Stimulated activated CD8-positive, alpha-beta memory T cell treated with anti-CD3 and anti-CD28 coated beads, Interleukin-4, amount 100 ng/mL, for 4 hours (primary cell): ENCODE measurements around the gene ASCL3.
"Not testable (repeated sequence)": the region's sequence is repeated elsewhere in the genome, so short reads cannot be mapped to it uniquely, and the experiment has no call there.

Experiments used
- DNase-seq, 2 donors: peaks; one replicate each; pipeline ENCODE4 v3.0.0-alpha.2; 2020; ENCODE audit warnings: low read depth in 2 of 2, low spot score in 1 of 2

ASCL3 gene

GRCh38 chr11:8948886-8949285 lies 6.1 kb upstream of the ASCL3 start:
- no peak for DNase-seq

DNA sequence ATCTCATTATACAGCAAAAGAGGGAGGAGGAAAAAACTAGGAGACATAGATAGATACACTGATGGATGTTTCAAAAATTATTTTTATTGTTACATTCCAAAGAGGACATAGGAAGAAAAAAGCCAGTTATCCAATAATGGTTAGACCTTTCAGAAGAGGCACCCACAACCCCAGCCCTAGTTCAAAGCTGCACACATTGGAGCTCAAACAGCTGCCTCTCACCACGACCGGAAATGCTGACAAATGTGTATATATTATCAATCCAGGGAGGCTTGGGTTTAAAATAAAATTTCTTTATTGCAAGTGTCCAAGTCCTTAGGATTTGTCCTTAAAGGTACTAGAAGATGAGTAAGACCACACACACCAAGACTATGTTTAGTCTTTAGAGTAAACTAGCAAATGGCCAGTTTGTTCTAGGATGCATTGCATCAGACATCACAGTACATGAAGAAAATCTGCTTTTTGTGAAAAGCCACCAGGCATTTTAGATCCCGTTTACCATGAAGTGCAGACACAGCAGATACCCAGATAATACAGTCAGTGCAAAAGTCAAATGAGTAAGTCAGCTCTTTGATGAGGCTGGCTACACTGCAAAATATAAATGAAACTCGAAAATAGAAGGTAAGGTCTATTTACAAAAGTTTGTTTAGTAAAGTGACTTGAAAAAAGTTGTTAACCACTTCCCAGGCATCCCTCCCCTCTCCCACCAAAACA lies 4.6 kb upstream of the ASCL3 start:
- no peak for DNase-seq

DNA sequence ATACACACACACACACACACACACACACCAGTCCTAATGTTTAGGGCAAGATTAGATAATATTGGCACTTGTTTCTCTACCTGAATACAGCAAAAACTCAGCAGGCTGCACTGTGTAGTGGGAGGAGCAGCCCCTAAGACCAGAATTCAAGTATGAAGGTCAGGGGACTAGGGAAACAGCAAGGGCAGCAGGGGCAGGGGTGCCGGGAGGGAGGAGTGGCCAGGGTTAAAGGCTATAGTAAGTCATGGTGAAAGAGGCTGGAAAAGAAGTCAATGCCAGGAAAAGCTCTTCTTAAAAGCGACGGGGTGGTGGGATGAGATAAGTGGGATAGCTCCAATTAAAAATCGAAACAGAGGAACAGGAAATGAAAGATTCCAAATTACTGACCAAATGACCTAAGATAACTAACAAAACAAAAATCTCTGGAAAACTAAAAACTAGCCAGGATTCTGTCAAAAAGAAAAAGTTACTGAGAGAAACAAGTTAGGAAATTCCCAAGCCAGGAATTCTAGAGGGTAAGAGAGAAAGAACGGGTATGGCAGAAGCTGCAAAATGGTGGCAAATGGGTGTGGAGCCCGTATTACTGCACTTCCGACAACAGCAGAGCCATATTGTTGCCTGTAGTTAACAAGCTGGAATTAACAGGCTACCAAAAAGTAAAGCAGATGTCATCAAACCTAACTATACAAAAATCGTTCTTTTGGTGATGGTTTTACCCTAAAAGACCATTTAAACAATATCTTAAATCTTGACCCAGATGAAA lies 1.3 kb downstream of the ASCL3 start:
- no peak for DNase-seq

GRCh38 chr11:8937659-8938058 lies 5.2 kb downstream of the ASCL3 start:
- DNase-seq: no peak

GRCh38 chr11:8937159-8937558 lies 5.7 kb downstream of the ASCL3 start:
- DNase-seq: no peak

DNA sequence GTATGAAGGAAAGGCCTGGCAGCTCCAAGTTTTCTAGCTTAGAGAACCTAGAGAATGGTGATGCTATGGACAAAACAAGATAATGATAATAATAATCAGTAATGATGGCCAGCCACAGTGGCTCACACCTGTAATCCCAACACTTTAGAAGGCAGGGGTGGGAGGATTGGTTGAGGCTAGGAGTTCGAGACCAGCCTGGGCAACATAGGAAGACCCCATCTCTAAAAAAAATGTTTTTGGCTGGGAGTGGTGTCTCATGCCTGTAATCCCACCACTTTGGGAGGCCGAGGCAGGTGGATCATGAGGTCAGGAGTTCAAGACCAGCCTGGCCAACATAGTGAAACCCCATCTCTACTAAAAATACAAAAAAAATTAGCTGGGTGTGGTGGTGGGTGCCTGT lies 7.0 kb downstream of the ASCL3 start:
- not testable (repeated sequence) for DNase-seq

DNA sequence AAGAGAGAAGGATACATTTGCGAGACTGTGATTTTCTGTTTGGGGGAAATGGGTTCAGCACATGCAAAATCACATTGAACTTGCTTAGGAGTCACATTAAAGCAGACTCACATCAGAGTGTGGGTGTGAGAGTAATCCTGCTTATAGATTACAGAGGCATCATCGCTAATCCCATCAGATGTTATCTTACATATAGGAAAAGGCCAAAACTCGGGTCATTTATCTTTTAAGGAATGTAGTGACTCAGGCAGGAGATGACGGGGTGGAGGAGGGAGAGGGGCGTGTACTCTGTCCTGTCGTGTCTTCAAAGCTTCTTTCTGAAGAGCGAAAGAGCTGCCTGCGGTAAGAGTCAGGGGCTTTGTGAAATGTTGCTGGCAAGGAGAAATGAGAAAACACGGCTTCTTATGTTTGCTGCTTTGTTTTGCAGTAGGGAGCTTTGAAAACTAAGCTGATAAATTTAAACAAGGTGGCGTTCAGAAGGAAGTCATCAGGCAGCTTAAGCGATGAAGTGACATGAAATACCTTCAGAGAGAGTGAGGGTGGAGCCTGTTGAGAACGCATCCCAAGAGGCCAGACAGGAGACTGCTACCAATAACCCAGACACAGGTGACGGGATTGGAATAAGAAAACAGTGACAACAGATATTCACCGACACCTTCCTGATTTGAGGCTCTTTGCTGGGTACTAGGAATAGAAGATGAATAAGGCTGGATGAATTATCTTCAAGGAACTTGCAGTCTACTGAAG lies 7.9 kb downstream of the ASCL3 start:
- no peak for DNase-seq

GRCh38 chr11:8933931-8934330 lies 8.9 kb downstream of the ASCL3 start:
- no peak for DNase-seq

DNA sequence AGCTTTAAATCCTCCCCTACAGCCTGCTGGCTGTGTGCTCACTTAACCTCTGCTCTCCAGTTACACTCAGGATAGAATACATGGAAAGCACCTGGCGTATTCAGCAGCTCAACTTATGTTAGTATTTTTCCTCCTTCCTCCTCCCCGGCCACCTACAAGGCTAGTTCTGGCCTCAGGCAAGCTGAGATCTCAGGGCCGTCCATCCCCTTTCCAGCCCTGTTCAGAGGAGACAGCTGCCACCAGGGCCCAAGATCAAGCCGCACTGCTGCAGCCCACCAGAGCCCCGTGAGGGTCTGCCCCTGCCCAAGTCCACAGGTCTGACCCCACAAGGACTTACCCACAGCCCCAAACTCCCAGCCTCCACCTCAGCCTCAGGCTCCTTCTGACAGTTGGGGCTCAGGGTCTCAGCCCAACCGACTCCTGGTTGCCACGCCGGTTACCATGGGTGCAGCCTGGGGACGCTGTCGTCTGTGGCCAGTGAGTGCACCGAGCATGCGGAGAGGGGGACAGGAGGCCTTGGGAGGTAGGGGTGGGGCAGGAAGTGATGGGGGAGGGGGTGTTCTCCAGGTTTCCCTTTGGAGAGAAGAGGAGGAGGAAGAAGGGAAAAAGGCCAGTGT lies 10.1 kb downstream of the ASCL3 start, which contains the start of gene C11orf16:
TSS of gene C11orf16 (minus strand) at position 384 of the 617 bp plus-strand sequence. CDS start 639 bp downstream, outside the sequence.
- no peak for DNase-seq

- DNase-seq: no peak
Measured at GRCh38 chr11:8930456-8931175, 12.2 kb downstream of the ASCL3 start.

- DNase-seq: no peak
Measured at GRCh38 chr11:8928981-8929615, 13.7 kb downstream of the ASCL3 start.

GRCh38 chr11:8928205-8928604 lies 14.6 kb downstream of the ASCL3 start:
- DNase-seq: no peak

DNA sequence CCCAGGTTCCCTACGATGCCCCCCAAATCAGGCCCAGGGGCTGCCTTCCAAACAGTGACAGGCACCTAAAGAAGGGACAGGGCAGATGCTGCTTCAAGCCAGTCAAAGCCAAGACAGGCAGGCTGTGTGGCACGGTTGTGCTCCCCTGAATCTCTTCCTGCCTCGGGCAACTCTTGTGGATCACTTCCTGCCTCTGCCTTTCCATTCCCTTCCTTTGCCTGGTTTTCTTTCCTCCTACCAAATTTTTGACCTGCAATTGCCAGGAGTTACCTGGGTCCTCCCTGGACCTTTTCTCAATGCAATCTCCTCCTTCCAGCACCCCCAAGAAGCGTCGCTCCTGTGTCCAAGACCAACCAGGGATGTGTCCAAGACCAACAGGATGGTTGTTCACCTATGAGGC lies 15.6 kb downstream of the ASCL3 start:
- DNase-seq: no peak

- DNase-seq: no peak
Measured at GRCh38 chr11:8926236-8926635, 16.6 kb downstream of the ASCL3 start.

GRCh38 chr11:8925711-8926110 lies 17.1 kb downstream of the ASCL3 start:
- no peak for DNase-seq

- no peak for DNase-seq
Measured at GRCh38 chr11:8922691-8923090, 20.1 kb downstream of the ASCL3 start.

DNA sequence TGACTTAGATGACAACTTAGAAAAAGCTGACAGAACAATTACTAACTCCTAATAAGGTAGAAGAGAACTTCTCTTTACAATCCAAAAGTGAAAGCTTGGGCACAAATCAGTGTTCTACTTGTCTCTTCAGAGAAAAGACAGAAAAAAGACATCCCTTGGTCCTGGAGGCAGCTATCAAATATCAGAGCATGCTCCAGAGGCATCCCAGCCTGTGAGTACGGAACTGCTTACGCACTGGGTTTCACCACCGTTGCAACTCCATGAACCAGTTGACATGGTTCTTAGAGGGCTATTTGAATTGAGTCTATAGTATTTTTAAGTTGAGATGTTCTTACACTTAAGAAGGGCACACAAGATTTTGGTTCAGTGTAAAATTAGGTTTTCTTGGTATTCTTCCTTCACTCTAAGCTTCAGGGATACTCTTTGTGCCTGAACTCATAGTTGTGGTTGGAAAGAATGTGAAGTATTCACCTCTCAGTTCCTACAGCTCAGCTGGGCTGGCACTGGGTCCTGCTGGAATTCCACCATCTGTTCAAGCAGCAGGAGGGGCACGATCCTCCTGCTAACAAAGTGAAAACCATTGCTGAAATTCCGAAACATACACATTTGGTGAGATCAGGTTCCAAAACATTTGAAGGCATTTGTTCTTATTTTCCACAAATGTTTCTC lies 25.5 kb downstream of the ASCL3 start:
- no peak for DNase-seq

- DNase-seq: no peak
Measured at GRCh38 chr11:8914661-8915018, 28.2 kb downstream of the ASCL3 start.

DNA sequence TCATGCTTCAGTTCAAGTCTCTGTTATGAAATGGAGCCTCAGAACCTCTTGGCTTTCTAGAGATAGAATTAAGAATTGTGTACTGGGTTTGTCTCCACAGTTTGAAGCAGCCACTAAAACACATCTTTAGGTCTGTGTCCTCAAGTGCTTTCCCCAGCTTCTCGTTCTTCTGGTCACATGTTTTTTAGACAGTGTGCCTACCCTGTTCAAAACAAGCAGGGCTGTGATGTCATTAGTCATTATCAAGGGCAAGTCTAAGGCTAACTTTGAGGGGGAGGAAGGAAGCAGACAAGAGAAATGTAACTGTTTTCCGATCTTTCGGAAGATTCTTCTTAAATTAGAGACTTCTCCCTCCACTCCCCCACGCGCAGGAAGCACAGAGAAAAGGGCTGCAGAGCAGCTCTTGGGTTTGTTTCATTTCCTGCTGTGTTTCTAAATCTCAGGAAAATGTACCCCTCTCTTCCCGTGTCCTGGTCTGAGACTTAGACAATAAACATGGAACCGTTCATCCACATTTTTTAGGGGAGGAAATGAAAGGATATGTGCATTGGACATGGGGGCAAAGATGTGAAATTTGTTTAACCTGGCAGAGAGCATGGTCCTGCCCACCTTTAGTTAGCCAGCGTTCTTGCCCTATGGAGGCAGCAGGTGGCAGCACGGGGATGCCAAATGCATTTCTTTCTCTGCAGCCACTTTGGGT lies 28.7 kb downstream of the ASCL3 start:
- DNase-seq: no peak
